Rectal smooth muscle tissue (tissue), 1 donor: Measurements from ENCODE around the gene RNF207.

Experiments
- H3K27ac ChIP-seq: one replicate; pipeline ENCODE4 v1.7.0; 2013; ENCODE audit warnings: low read depth, low read length, inconsistent platforms
- H3K27me3 ChIP-seq: one replicate; pipeline ENCODE4 v1.7.0; 2013; ENCODE audit warnings: low read length; ENCODE audit not compliant: control insufficient read depth, insufficient read depth
- H3K36me3 ChIP-seq: one replicate; pipeline ENCODE4 v1.7.0; 2013; ENCODE audit warnings: low read length; ENCODE audit not compliant: control insufficient read depth, insufficient read depth
- H3K4me1 ChIP-seq: one replicate; pipeline ENCODE4 v1.7.0; 2013; ENCODE audit warnings: low read length; ENCODE audit not compliant: control insufficient read depth, insufficient read depth
- H3K4me3 ChIP-seq: one replicate; pipeline ENCODE4 v1.7.0; 2013; ENCODE audit warnings: low read length
- H3K9ac ChIP-seq: one replicate; pipeline ENCODE4 v1.7.0; 2013; ENCODE audit warnings: low read length

Gene RNF207

DNA sequence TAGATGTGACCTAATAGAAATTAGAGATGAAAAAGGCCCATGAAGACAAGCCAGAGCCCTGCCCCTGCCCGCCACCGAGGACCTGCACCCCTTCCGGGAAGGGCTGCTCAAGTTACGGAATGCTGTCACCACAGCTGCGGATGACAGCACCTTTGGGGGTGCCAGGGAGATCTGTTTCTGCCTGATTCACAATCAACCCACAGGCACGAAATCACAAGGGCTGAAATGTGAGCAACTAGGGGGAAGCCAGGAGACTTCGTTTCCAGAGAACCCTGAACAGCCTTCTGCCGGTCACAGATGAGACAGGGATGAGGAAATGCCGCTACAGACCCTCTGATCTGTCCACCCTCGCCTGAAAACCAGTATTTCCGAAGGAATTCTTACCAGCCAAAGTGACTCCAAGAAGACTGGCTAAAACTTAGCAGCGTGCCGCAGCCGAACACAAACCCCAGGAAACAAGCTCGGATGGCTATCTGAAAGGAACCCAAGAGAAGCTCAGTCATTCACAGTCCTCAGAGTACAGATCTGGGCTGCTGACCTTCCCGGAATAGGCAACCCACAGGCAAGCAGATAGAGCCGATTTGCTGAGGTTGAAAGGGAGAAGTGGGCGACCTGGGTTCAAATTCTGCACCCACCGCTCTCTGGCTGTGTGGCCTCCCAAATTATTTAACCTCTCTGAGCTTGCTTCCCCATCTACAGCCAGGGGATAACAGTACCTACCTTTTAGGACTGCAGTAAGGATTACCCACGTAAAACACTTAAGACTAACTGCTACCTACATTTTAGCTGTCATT is 28.8 kb downstream of the RNF207 start:
- H3K4me3 ChIP-seq: peak overlapping the region; percentile 84
- H3K36me3 ChIP-seq: peaks cover 10% of the 10 kb centered on the region
- no peak overlapping the region for H3K27ac ChIP-seq
- H3K27me3 ChIP-seq: peaks cover 4% of the 10 kb centered on the region
- H3K4me1 ChIP-seq: peaks cover 10% of the 10 kb centered on the region
- H3K9ac ChIP-seq: no peak overlapping the region

DNA sequence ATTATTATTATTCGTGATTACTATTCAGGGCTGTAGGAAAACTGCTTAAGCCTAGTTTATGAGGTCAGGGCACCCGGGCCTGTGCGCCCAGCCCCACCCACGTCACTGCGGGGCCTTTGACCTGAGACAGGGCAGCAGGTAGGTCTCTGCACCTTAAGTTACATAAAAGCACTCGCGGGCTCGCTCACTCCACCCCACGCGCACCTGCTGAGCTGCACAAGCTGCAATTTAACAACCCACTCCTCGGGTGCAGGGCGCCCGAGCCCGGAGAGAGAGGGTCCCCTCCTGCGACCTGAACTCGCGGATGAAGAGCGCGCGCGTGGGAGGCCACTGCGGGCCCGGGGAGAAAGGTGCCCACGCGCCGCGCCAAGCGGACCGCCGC is 29.4 kb downstream of the RNF207 start:
- H3K9ac ChIP-seq: no peak overlapping the region
- H3K27me3 ChIP-seq: peaks cover 4% of the 10 kb centered on the region
- H3K27ac ChIP-seq: no peak overlapping the region
- H3K4me1 ChIP-seq: peaks cover 10% of the 10 kb centered on the region
- H3K4me3 ChIP-seq: peak overlapping the region; percentile 84
- H3K36me3 ChIP-seq: peaks cover 8% of the 10 kb centered on the region

DNA sequence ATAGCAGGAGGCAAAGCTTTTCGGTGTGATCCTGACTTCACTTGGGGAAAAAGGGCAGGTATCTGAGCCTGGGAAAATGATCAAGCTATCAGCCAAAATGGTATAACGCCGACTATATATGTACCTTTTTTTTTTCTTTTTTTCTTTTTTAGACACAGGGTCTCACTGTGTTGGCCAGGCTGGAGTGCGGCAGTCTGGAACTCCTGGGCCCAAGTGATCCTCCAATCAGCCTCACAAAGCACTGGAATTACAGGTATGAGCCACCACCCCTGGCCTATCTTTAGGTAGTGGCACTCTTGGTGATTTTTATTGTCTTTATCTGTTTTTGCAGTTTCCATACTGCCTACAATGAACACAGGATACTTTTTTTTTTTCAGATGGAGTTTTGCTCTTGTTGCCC is 31.2 kb downstream of the RNF207 start:
- H3K9ac ChIP-seq: no peak overlapping the region
- no peak overlapping the region for H3K27ac ChIP-seq
- H3K27me3 ChIP-seq: peaks cover 14% of the 10 kb centered on the region
- H3K4me3 ChIP-seq: no peak overlapping the region
- H3K36me3 ChIP-seq: no peaks in the 10 kb centered on the region
- peaks cover 10% of the 10 kb centered on the region for H3K4me1 ChIP-seq

DNA sequence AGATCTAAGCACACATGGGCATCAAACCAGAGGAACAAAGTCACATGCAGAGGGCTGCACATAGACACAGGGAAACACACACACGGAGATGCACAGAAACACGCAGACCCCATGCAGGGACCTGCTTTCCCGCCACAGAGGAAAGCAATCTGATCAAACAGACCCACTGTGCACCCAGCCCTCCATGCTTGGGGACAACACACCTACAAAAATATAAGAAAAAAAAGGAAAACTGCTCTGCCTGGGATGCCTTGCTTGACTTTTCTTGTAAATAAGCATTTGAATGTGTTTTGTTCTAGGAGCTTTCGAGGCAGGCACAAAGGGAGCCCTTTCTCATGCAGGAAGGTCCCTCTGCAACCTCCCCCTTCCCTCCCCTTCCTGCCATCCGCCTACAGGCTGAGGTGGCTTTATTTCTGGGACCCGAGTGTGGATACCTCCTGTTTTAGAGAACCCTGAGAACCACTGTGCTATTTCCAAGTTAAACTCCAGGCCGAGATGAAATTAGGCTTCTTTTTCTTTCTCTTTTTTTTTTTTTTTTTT is 33.4 kb downstream of the RNF207 start:
- H3K27ac ChIP-seq: no peak overlapping the region
- H3K4me1 ChIP-seq: peaks cover 10% of the 10 kb centered on the region
- no peaks in the 10 kb centered on the region for H3K36me3 ChIP-seq
- H3K27me3 ChIP-seq: peaks cover 28% of the 10 kb centered on the region
- H3K9ac ChIP-seq: no peak overlapping the region
- H3K4me3 ChIP-seq: no peak overlapping the region

- Histone ChIP-seq H3K27me3 (peaks cover 33% of the 10 kb centered on the region), H3K4me3 (no peak overlapping the region), H3K36me3 (no peaks in the 10 kb centered on the region), H3K9ac (no peak overlapping the region), H3K27ac (no peak overlapping the region), H3K4me1 (peaks cover 1% of the 10 kb centered on the region)
Measured at GRCh38 chr1:6239950-6240768, 34.2 kb downstream of the RNF207 start.

GRCh38 chr1:6241107-6241886 is 35.4 kb downstream of the RNF207 start:
- Histone ChIP-seq H3K27me3 (peaks cover 41% of the 10 kb centered on the region), H3K36me3 (no peaks in the 10 kb centered on the region), H3K27ac (no peak overlapping the region), H3K4me1 (no peaks in the 10 kb centered on the region), H3K9ac (no peak overlapping the region), H3K4me3 (no peak overlapping the region)

- Histone ChIP-seq H3K4me3 (no peak overlapping the region), H3K4me1 (no peaks in the 10 kb centered on the region), H3K36me3 (no peaks in the 10 kb centered on the region), H3K27ac (no peak overlapping the region), H3K27me3 (peaks cover 43% of the 10 kb centered on the region), H3K9ac (no peak overlapping the region)
Measured at GRCh38 chr1:6241887-6242740, 36.2 kb downstream of the RNF207 start.

DNA sequence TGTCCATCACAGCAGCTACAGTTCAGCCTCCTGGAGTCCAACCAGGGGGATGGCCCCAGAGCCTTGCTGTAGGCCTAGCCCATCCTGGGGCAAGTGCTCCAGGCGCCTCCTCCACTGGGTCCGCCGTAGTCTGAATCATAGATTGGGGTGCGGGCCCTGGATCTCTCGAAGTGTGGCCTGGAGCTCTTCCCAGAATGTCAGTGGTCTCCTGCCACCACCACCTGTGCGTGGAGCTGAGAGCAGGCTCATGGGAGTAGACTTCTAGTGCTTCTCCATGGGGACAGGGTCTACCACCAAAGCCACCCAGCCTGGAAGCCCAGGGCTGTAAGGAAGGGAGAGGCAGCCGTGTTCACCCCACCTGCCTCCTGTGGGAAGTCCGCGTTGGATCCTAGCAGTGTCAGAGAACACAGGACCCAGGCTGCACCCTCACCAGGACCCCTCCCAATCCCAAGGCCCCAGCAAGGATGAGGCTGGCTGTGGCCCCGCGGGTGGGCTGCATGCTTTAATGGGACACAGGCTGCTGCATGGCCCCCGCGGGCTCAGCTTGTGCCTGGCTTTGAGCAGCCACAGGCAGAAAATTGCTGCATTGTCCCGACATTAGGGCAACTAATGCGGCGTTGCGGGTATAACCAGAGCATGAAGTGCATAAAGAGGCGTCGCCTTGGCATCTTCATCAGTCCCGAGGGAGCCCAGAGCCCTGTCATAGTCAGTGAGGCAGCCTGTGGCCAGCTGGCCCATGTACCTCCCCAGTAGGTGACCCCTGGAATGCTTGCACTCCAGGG is 37.3 kb downstream of the RNF207 start:
- Histone ChIP-seq H3K4me1 (no peaks in the 10 kb centered on the region), H3K4me3 (no peak overlapping the region), H3K36me3 (no peaks in the 10 kb centered on the region), H3K27me3 (peaks cover 51% of the 10 kb centered on the region), H3K9ac (no peak overlapping the region), H3K27ac (no peak overlapping the region)

GRCh38 chr1:6243993-6244392 is 38.1 kb downstream of the RNF207 start, which contains the start of gene HES3:
Gene HES3, plus strand, starts transcription at chr1:6244179. Its CDS starts 187 bp downstream, at chr1:6244366.
- Histone ChIP-seq H3K36me3 (no peaks in the 10 kb centered on the region), H3K4me3 (no peak within 1 kb of the TSS), H3K4me1 (no peaks in the 10 kb centered on the region), H3K27me3 (peaks cover 53% of the 10 kb centered on the region), H3K27ac (no peak within 1 kb of the TSS), H3K9ac (no peak within 1 kb of the TSS)

DNA sequence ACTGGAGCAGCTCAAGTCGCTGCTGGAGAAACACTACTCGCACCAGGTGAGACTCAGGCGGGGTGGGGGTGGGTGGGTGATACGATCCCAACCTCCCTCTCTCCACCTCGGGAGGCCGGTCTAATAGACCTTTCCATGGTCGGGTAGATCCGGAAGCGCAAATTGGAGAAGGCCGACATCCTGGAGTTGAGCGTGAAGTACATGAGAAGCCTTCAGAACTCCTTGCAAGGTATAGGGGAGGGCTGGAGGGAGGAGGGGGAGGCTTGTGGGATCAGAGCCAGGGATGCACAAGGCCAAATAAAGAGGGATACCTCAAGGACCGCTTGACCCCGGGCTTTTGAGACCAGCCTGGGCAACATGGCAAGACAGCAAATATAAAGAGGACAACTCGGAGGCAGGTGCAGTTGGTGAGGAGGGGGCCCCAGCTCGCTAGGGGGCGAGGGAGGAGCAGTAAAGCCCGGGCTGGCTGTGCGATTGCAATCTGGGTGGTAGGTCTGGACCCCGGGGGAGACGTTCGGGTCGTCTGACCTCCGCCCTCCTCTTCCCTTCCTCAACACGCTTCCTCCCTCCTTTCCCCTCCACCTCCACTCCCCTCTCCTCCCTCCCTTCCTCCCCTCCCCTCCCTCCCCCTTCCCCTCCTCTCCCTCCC is 38.6 kb downstream of the RNF207 start:
- Histone ChIP-seq H3K36me3 (no peaks in the 10 kb centered on the region), H3K4me3 (no peak overlapping the region), H3K4me1 (no peaks in the 10 kb centered on the region), H3K9ac (no peak overlapping the region), H3K27me3 (peaks cover 54% of the 10 kb centered on the region), H3K27ac (no peak overlapping the region)
